Body of pancreas (tissue), 4 donors: ENCODE measurements around the gene PSD.

Source experiments
- POLR2A ChIP-seq, 3 donors: fragments of 450-650 bp; IDR thresholded peaks; one replicate each; pipeline ENCODE4 v1.6.1; 2016; ENCODE audit warnings: antibody characterized with exemption in 3 of 3, mild to moderate bottlenecking in 2 of 3
- TF ChIP-seq, protein P1 (sequence below), 7 experiments: fragments of 450-650 bp in 4 of 7; fragments of 200-600 bp in 3 of 7; sonication (generic) in 3 of 7; IDR thresholded peaks; one replicate each; pipeline ENCODE4 v1.5.1; 2016 to 2019; ENCODE audit warnings: antibody characterized with exemption in 7 of 7

DNA sequence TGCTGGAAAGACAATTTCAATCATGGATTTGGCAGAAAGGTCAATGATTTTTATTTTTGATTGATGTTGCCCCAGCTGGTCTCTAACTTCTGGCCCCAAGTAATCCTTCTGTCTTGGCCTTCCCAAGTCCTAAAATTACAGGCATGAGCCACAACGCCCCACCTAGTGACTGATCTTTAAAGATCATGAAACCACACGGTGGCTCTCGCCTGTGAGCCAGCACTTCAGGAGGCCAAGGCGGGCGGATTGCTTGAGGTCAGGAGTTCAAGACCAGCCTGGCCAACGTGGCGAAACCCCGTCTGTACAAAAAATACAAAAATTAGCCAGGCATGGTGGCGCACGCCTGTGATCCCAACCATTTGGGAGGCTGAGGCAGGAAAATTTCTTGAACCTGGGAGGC is 45.4 kb upstream of the PSD start:
- TF ChIP-seq, protein P1, sequence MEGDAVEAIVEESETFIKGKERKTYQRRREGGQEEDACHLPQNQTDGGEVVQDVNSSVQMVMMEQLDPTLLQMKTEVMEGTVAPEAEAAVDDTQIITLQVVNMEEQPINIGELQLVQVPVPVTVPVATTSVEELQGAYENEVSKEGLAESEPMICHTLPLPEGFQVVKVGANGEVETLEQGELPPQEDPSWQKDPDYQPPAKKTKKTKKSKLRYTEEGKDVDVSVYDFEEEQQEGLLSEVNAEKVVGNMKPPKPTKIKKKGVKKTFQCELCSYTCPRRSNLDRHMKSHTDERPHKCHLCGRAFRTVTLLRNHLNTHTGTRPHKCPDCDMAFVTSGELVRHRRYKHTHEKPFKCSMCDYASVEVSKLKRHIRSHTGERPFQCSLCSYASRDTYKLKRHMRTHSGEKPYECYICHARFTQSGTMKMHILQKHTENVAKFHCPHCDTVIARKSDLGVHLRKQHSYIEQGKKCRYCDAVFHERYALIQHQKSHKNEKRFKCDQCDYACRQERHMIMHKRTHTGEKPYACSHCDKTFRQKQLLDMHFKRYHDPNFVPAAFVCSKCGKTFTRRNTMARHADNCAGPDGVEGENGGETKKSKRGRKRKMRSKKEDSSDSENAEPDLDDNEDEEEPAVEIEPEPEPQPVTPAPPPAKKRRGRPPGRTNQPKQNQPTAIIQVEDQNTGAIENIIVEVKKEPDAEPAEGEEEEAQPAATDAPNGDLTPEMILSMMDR (IDR thresholded peaks at IDR 0.05): no peak
- no peak for TF ChIP-seq POLR2A (IDR thresholded peaks at IDR 0.05)
